ENCODE measurements around the gene MS4A10. TPM values are rescaled to one million over a fixed set of nuclear protein-coding genes. Genes with fewer than 3 reads are reported as not detected.

Gene MS4A10
- total RNA-seq, 2 donors from 2014 or later: 0.45 TPM; not detected in 1

GRCh38 chr11:60810151-60810550 is 25.0 kb downstream of the MS4A10 start:
- intact Hi-C loops (cut with DNase I): no loop called here
- TF ChIP-seq POLR2AphosphoS5 (IDR thresholded peaks at IDR 0.05) (no peak), CTCF (IDR thresholded peaks at IDR 0.05) (no peak), POLR2A (IDR thresholded peaks at IDR 0.05) (no peak)
- WGBS: 91% methylated on average over 4 of the region's 4 CpGs

GRCh38 chr11:60810569-60810968 is 25.4 kb downstream of the MS4A10 start:
- Histone ChIP-seq H3K27me3 (replicated peaks; ENCODE audit: insufficient read depth) (no peaks in the 10 kb centered on the region), H3K9me3 (no peaks in the 10 kb centered on the region), H3K36me3 (no peaks in the 10 kb centered on the region), H3K4me1 (replicated peaks) (no peaks in the 10 kb centered on the region), H3K27ac (no peak overlapping the region), H3K4me3 (no peak overlapping the region)
- intact Hi-C loops (cut with DNase I): no loop called here
- TF ChIP-seq CTCF (IDR thresholded peaks at IDR 0.05) (no peak), POLR2AphosphoS5 (IDR thresholded peaks at IDR 0.05) (no peak)
- WGBS: 58% methylated on average over 8 of the region's 8 CpGs
- no peak for DNase-seq (ENCODE audit: low spot score)

More at GRCh38 chr11:60810151-60810550, 25.0 kb downstream of the MS4A10 start:
- Histone ChIP-seq H3K4me1 (replicated peaks) (no peaks in the 10 kb centered on the region), H3K27me3 (replicated peaks; ENCODE audit: insufficient read depth) (no peaks in the 10 kb centered on the region), H3K36me3 (no peaks in the 10 kb centered on the region), H3K27ac (no peak overlapping the region), H3K4me3 (no peak overlapping the region), H3K9me3 (no peaks in the 10 kb centered on the region)
- DNase-seq (ENCODE audit: low spot score): no peak

- Histone ChIP-seq H3K36me3 (no peaks in the 10 kb centered on the region), H3K27me3 (replicated peaks; ENCODE audit: insufficient read depth) (no peaks in the 10 kb centered on the region), H3K4me3 (no peak overlapping the region), H3K9me3 (no peaks in the 10 kb centered on the region), H3K27ac (no peak overlapping the region), H3K4me1 (replicated peaks) (no peaks in the 10 kb centered on the region)
- intact Hi-C loops (cut with DNase I): no loop called here
- WGBS: 100% methylated on average over 1 of the region's 1 CpG
- no peak for DNase-seq (ENCODE audit: low spot score)
- TF ChIP-seq CTCF (IDR thresholded peaks at IDR 0.05): no peak
- no peak for TF ChIP-seq POLR2A (IDR thresholded peaks at IDR 0.05)
- no peak for TF ChIP-seq POLR2AphosphoS5 (IDR thresholded peaks at IDR 0.05)
These were observed 28.2 kb downstream of the MS4A10 start for GRCh38 chr11:60813324-60813723.

- DNase-seq (ENCODE audit: low spot score): no peak
- WGBS: 98% methylated on average over 2 of the region's 2 CpGs
- intact Hi-C loops (cut with DNase I): no loop called here
These were observed 29.0 kb downstream of the MS4A10 start for GRCh38 chr11:60814112-60814511.

More at GRCh38 chr11:60814112-60814511, 29.0 kb downstream of the MS4A10 start:
- H3K9me3 ChIP-seq: no peaks in the 10 kb centered on the region
- no peaks in the 10 kb centered on the region for H3K27me3 ChIP-seq (replicated peaks; ENCODE audit: insufficient read depth)
- no peak overlapping the region for H3K4me3 ChIP-seq
- no peaks in the 10 kb centered on the region for H3K4me1 ChIP-seq (replicated peaks)
- no peak for TF ChIP-seq POLR2AphosphoS5 (IDR thresholded peaks at IDR 0.05)
- TF ChIP-seq POLR2A (IDR thresholded peaks at IDR 0.05): no peak
- TF ChIP-seq CTCF (IDR thresholded peaks at IDR 0.05): no peak
- H3K36me3 ChIP-seq: no peaks in the 10 kb centered on the region
- no peak overlapping the region for H3K27ac ChIP-seq
